SK-N-SH (cell line): ENCODE data around the gene ELP4. TPM values are rescaled to one million over a fixed set of nuclear protein-coding genes. Genes with fewer than 3 reads are reported as not detected.

Source experiments
- CTCF ChIA-PET: fragments of 300-600, 350-600 bp; formaldehyde crosslinking; extraction: SDS; loops from one replicate; lab custom pipeline; 2021; lab: Yijun Ruan, JAX
- POLR2A ChIA-PET: fragments of 350-600 bp; sonication (Branson Sonifier 250); formaldehyde crosslinking; extraction: SDS; loops from one replicate; lab custom pipeline; 2020; ENCODE audit warnings: antibody characterized with exemption, inconsistent platforms; lab: Yijun Ruan, JAX
- DNase-seq: peaks from one replicate; pipeline ENCODE4 v3.0.0; 2012
- H2AFZ ChIP-seq: fragments of 200-600 bp; sonication (generic); 2 replicates; pipeline ENCODE4 v1.8.1; 2016; ENCODE audit warnings: antibody characterized with exemption, mild to moderate bottlenecking, low read depth
- H3F3A ChIP-seq: fragments of 200-600 bp; sonication (generic); replicated peaks from 2 replicates; pipeline ENCODE3; 2016; ENCODE audit warnings: antibody characterized with exemption, mild to moderate bottlenecking; ENCODE audit not compliant: insufficient read depth
- H3K27ac ChIP-seq, 2 experiments: fragments of 200-500 bp in 1 of 2; fragments of 200-600 bp in 1 of 2; sonication (Bioruptor generic) in 1 of 2; sonication (generic), shearing (Covaris generic) in 1 of 2; 2 replicates each; pipeline versions ENCODE4 v1.5.1 to v1.6.1; 2014 to 2016; ENCODE audit warnings: low read depth in 2 of 2, inconsistent platforms in 1 of 2, low read length in 1 of 2, mild to moderate bottlenecking in 1 of 2, mixed read lengths in 1 of 2
- H3K27me3 ChIP-seq: fragments of 200-600 bp; sonication (generic), shearing (Covaris generic); 2 replicates; pipeline ENCODE4 v1.6.1; 2016; ENCODE audit warnings: mixed run types; ENCODE audit not compliant: insufficient read depth
- H3K36me3 ChIP-seq, 2 experiments: fragments of 200-500 bp in 1 of 2; fragments of 200-600 bp in 1 of 2; sonication (Bioruptor generic) in 1 of 2; sonication (generic) in 1 of 2; replicated peaks in 1 of 2; 2 replicates each; pipeline versions ENCODE3 to v1.5.1; 2014 to 2016; ENCODE audit warnings: low read length in 1 of 2, mild to moderate bottlenecking in 1 of 2; ENCODE audit not compliant: insufficient read depth in 2 of 2, control insufficient read depth in 1 of 2
- H3K4me1 ChIP-seq, 2 experiments: fragments of 200-500 bp in 1 of 2; fragments of 200-600 bp in 1 of 2; sonication (Bioruptor generic) in 1 of 2; sonication (generic), shearing (Covaris generic) in 1 of 2; 2 replicates each; pipeline versions ENCODE4 v1.5.1 to v1.6.1; 2014 to 2016; ENCODE audit warnings: low read depth in 1 of 2, low read length in 1 of 2, mixed run types in 1 of 2; ENCODE audit not compliant: insufficient read depth in 2 of 2, control insufficient read depth in 1 of 2
- H3K4me2 ChIP-seq: fragments of 200-600 bp; sonication (generic), shearing (Covaris generic); 2 replicates; pipeline ENCODE4 v1.6.1; 2017; ENCODE audit warnings: mixed run types
- H3K4me3 ChIP-seq, 2 experiments: fragments of 200-500 bp in 1 of 2; fragments of 200-600 bp in 1 of 2; sonication (Bioruptor generic) in 1 of 2; sonication (generic), shearing (Covaris generic) in 1 of 2; 2 replicates each; pipeline versions ENCODE4 v1.5.1 to v1.8.1; 2014 to 2016; ENCODE audit warnings: low read depth in 2 of 2, inconsistent platforms in 1 of 2, low read length in 1 of 2, mild to moderate bottlenecking in 1 of 2, mixed read lengths in 1 of 2, moderate library complexity in 1 of 2
- H3K79me2 ChIP-seq: fragments of 200-600 bp; sonication (generic); 2 replicates; pipeline ENCODE4 v1.8.1; 2017; ENCODE audit warnings: mild to moderate bottlenecking; ENCODE audit not compliant: insufficient read depth
- H3K9ac ChIP-seq: fragments of 200-600 bp; sonication (generic); 2 replicates; pipeline ENCODE4 v1.6.1; 2017; ENCODE audit warnings: mixed run types
- H3K9me2 ChIP-seq: fragments of 200-600 bp; sonication (generic); 2 replicates; pipeline ENCODE4 v1.6.1; 2017; ENCODE audit warnings: mixed run types
- H3K9me3 ChIP-seq: fragments of 200-600 bp; sonication (generic); 2 replicates; pipeline ENCODE4 v1.6.1; 2017; ENCODE audit warnings: mixed run types, mild to moderate bottlenecking, moderate library complexity
- H4K20me1 ChIP-seq: fragments of 200-600 bp; sonication (generic); 2 replicates; pipeline ENCODE4 v1.6.1; 2017; ENCODE audit warnings: mild to moderate bottlenecking, mixed run types; ENCODE audit not compliant: insufficient read depth
- CHD2 ChIP-seq: fragments of 150-350 bp; IDR thresholded peaks from 2 replicates; pipeline ENCODE4 v1.6.1; 2018; ENCODE audit warnings: low read length; ENCODE audit not compliant: partially characterized antibody
- ELF1 ChIP-seq: IDR thresholded peaks from 2 replicates; pipeline ENCODE4 v1.4.0; 2012
- EZH2phosphoT487 ChIP-seq: fragments of 200-600 bp; sonication (generic); IDR thresholded peaks from 2 replicates; pipeline ENCODE4 v1.6.1; 2017; ENCODE audit warnings: low read depth, mixed run types, mild to moderate bottlenecking, antibody characterized with exemption, moderate library complexity, borderline replicate concordance
- FOSL2 ChIP-seq: IDR thresholded peaks from 2 replicates; pipeline ENCODE4 v1.4.0; 2012; ENCODE audit warnings: low read depth, mild to moderate bottlenecking, moderate library complexity, borderline replicate concordance
- GATA2 ChIP-seq: sonication (generic); formaldehyde crosslinking; IDR thresholded peaks from 2 replicates; pipeline ENCODE4 v1.5.0; 2020; ENCODE audit warnings: mild to moderate bottlenecking, missing genetic modification reagents
- POLR2AphosphoS5 ChIP-seq: IDR thresholded peaks from 2 replicates; pipeline ENCODE4 v1.6.1; 2012; ENCODE audit warnings: low read depth, low read length
- RCOR1 ChIP-seq: fragments of 150-350 bp; IDR thresholded peaks from 2 replicates; pipeline ENCODE4 v1.6.1; 2017; ENCODE audit warnings: antibody characterized with exemption, low read length
- SIN3A ChIP-seq: IDR thresholded peaks from 2 replicates; pipeline ENCODE4 v1.6.1; 2012; ENCODE audit warnings: low read depth, mild to moderate bottlenecking, low read length, moderate library complexity, borderline replicate concordance
- WGBS: methylation state at CpG from one replicate; pipeline ENCODE4 v1.1.6; 2017; ENCODE audit warnings: low lambda C conversion rate; 5-methylcytosine and 5-hydroxymethylcytosine counted together
- polyA plus RNA-seq, 3 experiments: library from polyadenylated mRNA; depleted of rRNA; stranded (reverse); fragments of >200 nt; gene quantifications; 2 replicates each; pipeline ENCODE4 v1.2.3, GENCODE V29; 2012
- TF ChIP-seq, protein P1 (sequence below): IDR thresholded peaks from 2 replicates; pipeline ENCODE4 v1.4.0; 2012; ENCODE audit warnings: low read depth, borderline replicate concordance
- TF ChIP-seq, protein P2 (sequence below): fragments of 150-350 bp; IDR thresholded peaks from 2 replicates; pipeline ENCODE4 v1.6.1; 2017; ENCODE audit warnings: antibody characterized with exemption, low read length, low read depth, borderline replicate concordance
- TF ChIP-seq, protein P3 (sequence below): IDR thresholded peaks from 2 replicates; pipeline ENCODE4 v1.6.1; 2012; ENCODE audit warnings: mild to moderate bottlenecking, low read depth, low read length, moderate library complexity
- TF ChIP-seq, protein P4 (sequence below): fragments of 200-600 bp; sonication (generic); IDR thresholded peaks from 2 replicates; pipeline ENCODE4 v1.6.1; 2017; ENCODE audit warnings: antibody characterized with exemption, mild to moderate bottlenecking, moderate library complexity
- TF ChIP-seq, protein P5 (sequence below): IDR thresholded peaks from 2 replicates; pipeline ENCODE4 v1.4.0; 2012; ENCODE audit warnings: low read depth
- TF ChIP-seq, protein P6 (sequence below): fragments of 150-350 bp; IDR thresholded peaks from 2 replicates; pipeline ENCODE4 v1.6.1; 2016; ENCODE audit warnings: mild to moderate bottlenecking, low read depth, low read length

ELP4 gene
- polyA plus RNA-seq, 1 of the 3 experiments (the other 2 are of a cell fraction): 7.0 TPM

DNA sequence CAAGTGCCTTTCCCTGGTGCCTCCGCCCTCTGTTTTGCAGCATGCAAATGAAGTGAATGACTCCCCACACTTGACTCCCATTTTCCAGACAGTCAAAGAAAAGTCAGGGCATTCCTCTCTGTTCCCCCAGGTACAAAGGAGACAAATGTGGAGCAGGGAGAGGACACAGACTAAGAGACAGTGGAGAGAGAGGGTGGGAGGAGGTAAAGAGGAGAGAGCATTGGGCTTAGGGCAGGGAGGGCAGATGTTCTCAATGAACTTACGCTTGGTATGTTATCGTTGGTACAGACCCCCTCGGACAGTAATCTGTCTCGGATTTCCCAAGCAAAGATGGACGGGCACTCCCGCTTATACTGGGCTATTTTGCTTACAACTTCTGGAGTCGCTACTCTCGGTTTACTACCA lies 291.7 kb downstream of the ELP4 start (continued):
- TF ChIP-seq EZH2phosphoT487 (no peak), ELF1 (no peak), FOSL2 (no peak)
- TF ChIP-seq, protein P1, sequence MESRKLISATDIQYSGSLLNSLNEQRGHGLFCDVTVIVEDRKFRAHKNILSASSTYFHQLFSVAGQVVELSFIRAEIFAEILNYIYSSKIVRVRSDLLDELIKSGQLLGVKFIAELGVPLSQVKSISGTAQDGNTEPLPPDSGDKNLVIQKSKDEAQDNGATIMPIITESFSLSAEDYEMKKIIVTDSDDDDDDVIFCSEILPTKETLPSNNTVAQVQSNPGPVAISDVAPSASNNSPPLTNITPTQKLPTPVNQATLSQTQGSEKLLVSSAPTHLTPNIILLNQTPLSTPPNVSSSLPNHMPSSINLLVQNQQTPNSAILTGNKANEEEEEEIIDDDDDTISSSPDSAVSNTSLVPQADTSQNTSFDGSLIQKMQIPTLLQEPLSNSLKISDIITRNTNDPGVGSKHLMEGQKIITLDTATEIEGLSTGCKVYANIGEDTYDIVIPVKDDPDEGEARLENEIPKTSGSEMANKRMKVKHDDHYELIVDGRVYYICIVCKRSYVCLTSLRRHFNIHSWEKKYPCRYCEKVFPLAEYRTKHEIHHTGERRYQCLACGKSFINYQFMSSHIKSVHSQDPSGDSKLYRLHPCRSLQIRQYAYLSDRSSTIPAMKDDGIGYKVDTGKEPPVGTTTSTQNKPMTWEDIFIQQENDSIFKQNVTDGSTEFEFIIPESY: no peak
- TF ChIP-seq, protein P2, sequence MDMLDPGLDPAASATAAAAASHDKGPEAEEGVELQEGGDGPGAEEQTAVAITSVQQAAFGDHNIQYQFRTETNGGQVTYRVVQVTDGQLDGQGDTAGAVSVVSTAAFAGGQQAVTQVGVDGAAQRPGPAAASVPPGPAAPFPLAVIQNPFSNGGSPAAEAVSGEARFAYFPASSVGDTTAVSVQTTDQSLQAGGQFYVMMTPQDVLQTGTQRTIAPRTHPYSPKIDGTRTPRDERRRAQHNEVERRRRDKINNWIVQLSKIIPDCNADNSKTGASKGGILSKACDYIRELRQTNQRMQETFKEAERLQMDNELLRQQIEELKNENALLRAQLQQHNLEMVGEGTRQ: no peak

DNA sequence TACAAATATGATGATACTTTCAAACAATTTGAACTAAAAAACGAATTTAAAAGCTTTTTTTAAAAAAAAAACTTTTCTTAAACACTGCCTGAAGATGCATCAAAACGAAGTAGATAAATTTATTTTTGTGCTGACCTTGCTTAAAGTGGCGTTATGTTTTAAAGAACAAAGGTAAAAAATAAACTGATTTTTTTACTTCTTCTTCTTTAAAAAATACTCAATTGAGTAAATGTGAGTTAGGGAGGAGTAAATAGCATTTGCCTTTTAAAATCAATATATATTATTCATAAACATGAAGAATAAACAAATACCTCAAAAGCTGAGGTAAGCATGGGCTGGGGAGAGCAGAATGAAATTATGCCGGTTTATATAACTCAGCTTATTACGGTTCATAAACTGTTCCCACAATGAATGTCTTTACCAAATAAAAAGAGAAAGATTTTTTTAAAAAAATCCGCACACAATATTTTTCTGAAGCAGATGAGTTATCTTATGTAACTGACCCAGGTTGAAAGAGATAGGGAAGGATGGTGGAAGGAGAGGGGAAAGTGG lies 292.5 kb downstream of the ELP4 start:
- no peak for DNase-seq
- Histone ChIP-seq H3K9ac (no peak overlapping the region), H4K20me1 (no peaks in the 10 kb centered on the region), H3K79me2 (no peaks in the 10 kb centered on the region), H3K4me2 (no peak overlapping the region), H3K9me2 (no peaks in the 10 kb centered on the region), H3K27ac (no peak overlapping the region), H3F3A (peaks cover 4% of the 10 kb centered on the region), H3K4me3 (no peak overlapping the region), H3K9me3 (no peaks in the 10 kb centered on the region), H3K36me3 (no peaks in the 10 kb centered on the region), H2AFZ (no peak overlapping the region), H3K27me3 (peaks cover 100% of the 10 kb centered on the region), H3K4me1 (peaks cover 0 to 3% of the 10 kb centered on the region in 2 experiments; a peak in 1 of 4 replicates)
- ChIA-PET POLR2A (no interaction called here), CTCF (interaction anchor here (1.3 to 1.5 kb wide), 2 partner anchors 17 to 69 kb away, joined by 3 to 4 read pairs; no protein-coding TSS in a partner anchor)
- TF ChIP-seq, protein P3, sequence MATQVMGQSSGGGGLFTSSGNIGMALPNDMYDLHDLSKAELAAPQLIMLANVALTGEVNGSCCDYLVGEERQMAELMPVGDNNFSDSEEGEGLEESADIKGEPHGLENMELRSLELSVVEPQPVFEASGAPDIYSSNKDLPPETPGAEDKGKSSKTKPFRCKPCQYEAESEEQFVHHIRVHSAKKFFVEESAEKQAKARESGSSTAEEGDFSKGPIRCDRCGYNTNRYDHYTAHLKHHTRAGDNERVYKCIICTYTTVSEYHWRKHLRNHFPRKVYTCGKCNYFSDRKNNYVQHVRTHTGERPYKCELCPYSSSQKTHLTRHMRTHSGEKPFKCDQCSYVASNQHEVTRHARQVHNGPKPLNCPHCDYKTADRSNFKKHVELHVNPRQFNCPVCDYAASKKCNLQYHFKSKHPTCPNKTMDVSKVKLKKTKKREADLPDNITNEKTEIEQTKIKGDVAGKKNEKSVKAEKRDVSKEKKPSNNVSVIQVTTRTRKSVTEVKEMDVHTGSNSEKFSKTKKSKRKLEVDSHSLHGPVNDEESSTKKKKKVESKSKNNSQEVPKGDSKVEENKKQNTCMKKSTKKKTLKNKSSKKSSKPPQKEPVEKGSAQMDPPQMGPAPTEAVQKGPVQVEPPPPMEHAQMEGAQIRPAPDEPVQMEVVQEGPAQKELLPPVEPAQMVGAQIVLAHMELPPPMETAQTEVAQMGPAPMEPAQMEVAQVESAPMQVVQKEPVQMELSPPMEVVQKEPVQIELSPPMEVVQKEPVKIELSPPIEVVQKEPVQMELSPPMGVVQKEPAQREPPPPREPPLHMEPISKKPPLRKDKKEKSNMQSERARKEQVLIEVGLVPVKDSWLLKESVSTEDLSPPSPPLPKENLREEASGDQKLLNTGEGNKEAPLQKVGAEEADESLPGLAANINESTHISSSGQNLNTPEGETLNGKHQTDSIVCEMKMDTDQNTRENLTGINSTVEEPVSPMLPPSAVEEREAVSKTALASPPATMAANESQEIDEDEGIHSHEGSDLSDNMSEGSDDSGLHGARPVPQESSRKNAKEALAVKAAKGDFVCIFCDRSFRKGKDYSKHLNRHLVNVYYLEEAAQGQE: no peak
- TF ChIP-seq RCOR1: no peak
- TF ChIP-seq, protein P4, sequence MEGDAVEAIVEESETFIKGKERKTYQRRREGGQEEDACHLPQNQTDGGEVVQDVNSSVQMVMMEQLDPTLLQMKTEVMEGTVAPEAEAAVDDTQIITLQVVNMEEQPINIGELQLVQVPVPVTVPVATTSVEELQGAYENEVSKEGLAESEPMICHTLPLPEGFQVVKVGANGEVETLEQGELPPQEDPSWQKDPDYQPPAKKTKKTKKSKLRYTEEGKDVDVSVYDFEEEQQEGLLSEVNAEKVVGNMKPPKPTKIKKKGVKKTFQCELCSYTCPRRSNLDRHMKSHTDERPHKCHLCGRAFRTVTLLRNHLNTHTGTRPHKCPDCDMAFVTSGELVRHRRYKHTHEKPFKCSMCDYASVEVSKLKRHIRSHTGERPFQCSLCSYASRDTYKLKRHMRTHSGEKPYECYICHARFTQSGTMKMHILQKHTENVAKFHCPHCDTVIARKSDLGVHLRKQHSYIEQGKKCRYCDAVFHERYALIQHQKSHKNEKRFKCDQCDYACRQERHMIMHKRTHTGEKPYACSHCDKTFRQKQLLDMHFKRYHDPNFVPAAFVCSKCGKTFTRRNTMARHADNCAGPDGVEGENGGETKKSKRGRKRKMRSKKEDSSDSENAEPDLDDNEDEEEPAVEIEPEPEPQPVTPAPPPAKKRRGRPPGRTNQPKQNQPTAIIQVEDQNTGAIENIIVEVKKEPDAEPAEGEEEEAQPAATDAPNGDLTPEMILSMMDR: no peak
- TF ChIP-seq SIN3A: no peak
- TF ChIP-seq, protein P5, sequence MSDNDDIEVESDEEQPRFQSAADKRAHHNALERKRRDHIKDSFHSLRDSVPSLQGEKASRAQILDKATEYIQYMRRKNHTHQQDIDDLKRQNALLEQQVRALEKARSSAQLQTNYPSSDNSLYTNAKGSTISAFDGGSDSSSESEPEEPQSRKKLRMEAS: no peak
- TF ChIP-seq POLR2AphosphoS5: no peak
- no peak for TF ChIP-seq CHD2
- TF ChIP-seq, protein P6, sequence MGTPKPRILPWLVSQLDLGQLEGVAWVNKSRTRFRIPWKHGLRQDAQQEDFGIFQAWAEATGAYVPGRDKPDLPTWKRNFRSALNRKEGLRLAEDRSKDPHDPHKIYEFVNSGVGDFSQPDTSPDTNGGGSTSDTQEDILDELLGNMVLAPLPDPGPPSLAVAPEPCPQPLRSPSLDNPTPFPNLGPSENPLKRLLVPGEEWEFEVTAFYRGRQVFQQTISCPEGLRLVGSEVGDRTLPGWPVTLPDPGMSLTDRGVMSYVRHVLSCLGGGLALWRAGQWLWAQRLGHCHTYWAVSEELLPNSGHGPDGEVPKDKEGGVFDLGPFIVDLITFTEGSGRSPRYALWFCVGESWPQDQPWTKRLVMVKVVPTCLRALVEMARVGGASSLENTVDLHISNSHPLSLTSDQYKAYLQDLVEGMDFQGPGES: no peak
- no peak for TF ChIP-seq GATA2
- 14% methylated on average over 6 of the region's 6 CpGs for WGBS
